Measurements from ENCODE around the gene LGI1.

- TF ChIP-seq POLR2A (IDR thresholded peaks at IDR 0.05) (no peak), POLR2AphosphoS5 (IDR thresholded peaks at IDR 0.05) (no peak), CTCF (IDR thresholded peaks at IDR 0.05) (no peak), EP300 (IDR thresholded peaks at IDR 0.05) (no peak)
Observed at GRCh38 chr10:93777092-93777491, 19.4 kb downstream of the LGI1 start.
